HK-2 (cell line): ENCODE data around the gene FLT4.
A peak's percentile ranks its signal among the peaks of the same experiment; 100 is the strongest.
"Not testable (repeated sequence)": the region's sequence is repeated elsewhere in the genome, so short reads cannot be mapped to it uniquely, and the experiment has no call there.

Source experiments
- DNase-seq: peaks from one replicate; pipeline ENCODE4 v3.0.0-alpha.2; 2018; ENCODE audit not compliant: unreplicated experiment

The FLT4 gene

GRCh38 chr5:180649297-180650039 is at the start of gene FLT4:
Gene FLT4, minus strand, starts transcription at chr5:180649600. Its CDS starts 55 bp downstream, at chr5:180649545.
- no peak for DNase-seq

GRCh38 chr5:180699042-180699441 is 49.6 kb upstream of the FLT4 start:
- DNase-seq: no peak

GRCh38 chr5:180696116-180696515 is 46.7 kb upstream of the FLT4 start:
- no peak for DNase-seq

GRCh38 chr5:180692429-180692828 is 43.0 kb upstream of the FLT4 start:
- DNase-seq: no peak

GRCh38 chr5:180691046-180691445 is 41.6 kb upstream of the FLT4 start:
- DNase-seq: no peak

- DNase-seq: no peak
Measured at GRCh38 chr5:180690562-180690961, 41.2 kb upstream of the FLT4 start.

- no peak for DNase-seq
Measured at GRCh38 chr5:180689775-180690174, 40.4 kb upstream of the FLT4 start.

GRCh38 chr5:180689071-180689694 is 39.8 kb upstream of the FLT4 start:
- no peak for DNase-seq

GRCh38 chr5:180688330-180689070 is 39.1 kb upstream of the FLT4 start:
- DNase-seq: no peak

- not testable (repeated sequence) for DNase-seq
Measured at GRCh38 chr5:180686799-180687198, 37.4 kb upstream of the FLT4 start.

GRCh38 chr5:180684623-180685161 is 35.3 kb upstream of the FLT4 start:
- no peak for DNase-seq

GRCh38 chr5:180683220-180683922 is 34.0 kb upstream of the FLT4 start:
- DNase-seq: no peak

GRCh38 chr5:180682560-180682959 is 33.2 kb upstream of the FLT4 start:
- no peak for DNase-seq

- not testable (repeated sequence) for DNase-seq
Measured at GRCh38 chr5:180682008-180682407, 32.6 kb upstream of the FLT4 start.

- not testable (repeated sequence) for DNase-seq
Measured at GRCh38 chr5:180678319-180678718, 28.9 kb upstream of the FLT4 start.

GRCh38 chr5:180675036-180675635 is 25.7 kb upstream of the FLT4 start:
- DNase-seq: no peak

GRCh38 chr5:180674090-180674475 is 24.7 kb upstream of the FLT4 start:
- DNase-seq: not testable (repeated sequence)

- DNase-seq: no peak
Measured at GRCh38 chr5:180673371-180674089, 24.1 kb upstream of the FLT4 start.

- not testable (repeated sequence) for DNase-seq
Measured at GRCh38 chr5:180671958-180672524, 22.6 kb upstream of the FLT4 start.

- peak; percentile 12 for DNase-seq
Measured at GRCh38 chr5:180670586-180671359, 21.4 kb upstream of the FLT4 start.
